ENCODE data around the gene FNDC8. TPM values are rescaled to one million over a fixed set of nuclear protein-coding genes. Genes with fewer than 3 reads are reported as not detected.

The FNDC8 gene
- total and polyA plus RNA-seq, 2 of the 8 experiments (the other 6 are each of a cell fraction or from before 2014, with no cell fraction given): not detected

DNA sequence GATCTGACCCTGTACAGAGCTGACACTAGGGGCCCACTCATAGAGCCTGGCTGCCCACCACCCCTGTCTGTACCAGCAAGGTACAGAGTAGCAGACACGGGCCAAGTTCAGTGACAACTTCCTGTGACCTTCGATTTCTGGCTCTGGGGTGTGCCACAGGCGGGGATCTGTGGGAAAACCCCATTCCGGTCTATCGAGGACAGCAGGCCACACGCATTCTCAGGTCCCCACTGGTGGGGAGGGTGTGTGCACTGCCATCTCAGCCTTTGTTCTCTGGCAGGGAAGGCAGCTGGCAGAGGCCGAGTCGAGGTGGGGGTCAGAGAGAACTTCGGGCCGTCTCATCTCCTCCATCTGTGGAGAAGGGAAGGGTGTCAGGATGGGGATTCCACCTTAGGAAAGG is 10.7 kb downstream of the FNDC8 start:
- FAIRE-seq (no peak), DNase-seq (ENCODE audit: low read depth in 1 of 2, low spot score in 2 of 2) (no peak)
- no peak overlapping the region for H3K9ac ChIP-seq (replicated peaks in 1 of 4; ENCODE audit: extremely low read depth in 1 of 4, low read depth in 3 of 4, low read length in 3 of 4)
- no peaks in the 10 kb centered on the region for H3K4me1 ChIP-seq (replicated peaks in 1 of 4; ENCODE audit: control insufficient read depth in 3 of 4, insufficient read depth in 4 of 4, low read length in 3 of 4)
- H2AFZ ChIP-seq (ENCODE audit: low read length): no peak overlapping the region
- H3K18ac ChIP-seq (ENCODE audit: extremely low read depth, low read length): no peak overlapping the region
- no peak overlapping the region for H3K4me3 ChIP-seq (ENCODE audit: extremely low read depth in 1 of 4, insufficient read depth in 2 of 4, low read depth in 3 of 4, low read length in 4 of 4)
- H3K23me2 ChIP-seq (ENCODE audit: low read depth, low read length): no peaks in the 10 kb centered on the region
- peaks cover 5 to 25% of the 10 kb centered on the region in 2 experiments for H4K20me1 ChIP-seq (replicated peaks in 1 of 2; ENCODE audit: control insufficient read depth in 1 of 2, insufficient read depth in 2 of 2, low read length in 2 of 2)
- no peak overlapping the region for H3K14ac ChIP-seq (ENCODE audit: insufficient read length)
- H3K36me3 ChIP-seq (ENCODE audit: control insufficient read depth in 2 of 4, insufficient read depth in 4 of 4, low read length in 3 of 4): peaks cover 40 to 62% (median 57%) of the 10 kb centered on the region in 4 experiments
- no peak overlapping the region for H2BK15ac ChIP-seq (ENCODE audit: low read length)
- H2AK5ac ChIP-seq (ENCODE audit: low read depth, low read length): no peak overlapping the region
- H4K5ac ChIP-seq (ENCODE audit: insufficient read length, low read depth, low read length): no peak overlapping the region
- no peak overlapping the region for H3K23ac ChIP-seq (ENCODE audit: insufficient read length)
- H3K79me2 ChIP-seq (ENCODE audit: control insufficient read depth in 1 of 2, insufficient read depth in 2 of 2, low read length in 2 of 2): no peaks in the 10 kb centered on the region
- no peak overlapping the region for H3K4me2 ChIP-seq (ENCODE audit: insufficient read depth in 1 of 2, low read depth in 2 of 2, low read length in 2 of 2)
- H3K79me1 ChIP-seq (ENCODE audit: low read depth, low read length): no peaks in the 10 kb centered on the region
- 87% methylated on average over 10 of the region's 10 CpGs; no CpG with 5 or more reads in 1 of the 2 experiments for WGBS, 2 experiments (ENCODE audit: extremely low coverage in 1 of 2, insufficient coverage in 1 of 2, insufficient read length in 1 of 2, insufficient replicate concordance in 2 of 2, low coverage in 1 of 2, low lambda C conversion rate in 2 of 2, missing lambda C conversion rate in 1 of 2)
- no peak overlapping the region for H2BK5ac ChIP-seq (ENCODE audit: low read depth, low read length)
- TF ChIP-seq NANOG (IDR thresholded peaks at IDR 0.05; ENCODE audit: insufficient read depth, low read depth, low read length, poor library complexity, severe bottlenecking) (no peak), CTBP2 (IDR thresholded peaks at IDR 0.05; ENCODE audit: borderline replicate concordance, insufficient read depth, insufficient read length, low read length) (no peak), GABPA (IDR thresholded peaks at IDR 0.05; ENCODE audit: borderline replicate concordance, insufficient read depth, low read length) (no peak), SP4 (IDR thresholded peaks at IDR 0.05; ENCODE audit: low read length) (no peak)
- TF ChIP-seq, protein P1, sequence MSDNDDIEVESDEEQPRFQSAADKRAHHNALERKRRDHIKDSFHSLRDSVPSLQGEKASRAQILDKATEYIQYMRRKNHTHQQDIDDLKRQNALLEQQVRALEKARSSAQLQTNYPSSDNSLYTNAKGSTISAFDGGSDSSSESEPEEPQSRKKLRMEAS (IDR thresholded peaks at IDR 0.05): no peak
- H2BK12ac ChIP-seq (ENCODE audit: low read depth, low read length): no peak overlapping the region
- H2BK120ac ChIP-seq (replicated peaks; ENCODE audit: low read depth, low read length): no peak overlapping the region
- ChIA-PET POLR2A (ENCODE audit: partially characterized antibody) (interaction anchor here (0.9 to 7.5 kb wide), 3 partner anchors 7 to 13 kb away, joined by 4 to 84 read pairs (median 5); partner anchors contain the start of genes FNDC8, NLE1 and RAD51D), CTCF (ENCODE audit: partially characterized antibody) (no interaction called here)
- H4K8ac ChIP-seq (ENCODE audit: extremely low read depth, insufficient read depth, low read length): no peak overlapping the region
- peaks cover 0 to 3% of the 10 kb centered on the region in 2 experiments; a peak in 1 of 4 replicates for H3K9me3 ChIP-seq (ENCODE audit: insufficient read depth in 2 of 2, low read depth in 1 of 2, low read length in 1 of 2)
- no peak overlapping the region for H3K27ac ChIP-seq (ENCODE audit: low read depth, low read length)
- H3K27me3 ChIP-seq (replicated peaks in 1 of 4; ENCODE audit: control insufficient read depth in 3 of 4, extremely low read depth in 1 of 4, insufficient read depth in 3 of 4, low read length in 3 of 4): peaks cover 0 to 2% (median 0%) of the 10 kb centered on the region in 4 experiments; a peak in 2 of 7 replicates
- H3K56ac ChIP-seq (replicated peaks; ENCODE audit: insufficient read length, low read depth, low read length): no peak overlapping the region
- H4K91ac ChIP-seq (replicated peaks; ENCODE audit: insufficient read length, low read length): no peak overlapping the region
- H3K4ac ChIP-seq (replicated peaks; ENCODE audit: insufficient read length, low read depth, low read length): no peak overlapping the region
- no peak overlapping the region for H2BK20ac ChIP-seq (ENCODE audit: low read length)
